ENCODE results near the gene IKZF1. TPM values are rescaled to one million over a fixed set of nuclear protein-coding genes. Genes with fewer than 3 reads are reported as not detected.

Gene IKZF1
- total and polyA plus RNA-seq, 12 donors: 0.98 to 31.5 (median 9.4) TPM

GRCh38 chr7:50314836-50315592 lies 10.5 kb downstream of the IKZF1 start:
- intact Hi-C loops (cut with DNase I): no loop called here
- DNase-seq: no peak
- no peaks in the 10 kb centered on the region for H3K27me3 ChIP-seq
- H3K36me3 ChIP-seq (replicated peaks in 1 of 2): no peaks in the 10 kb centered on the region
- H3K27ac ChIP-seq: no peak overlapping the region
- no peaks in the 10 kb centered on the region for H3K9me3 ChIP-seq (replicated peaks in 1 of 3)
- TF ChIP-seq, protein P1, sequence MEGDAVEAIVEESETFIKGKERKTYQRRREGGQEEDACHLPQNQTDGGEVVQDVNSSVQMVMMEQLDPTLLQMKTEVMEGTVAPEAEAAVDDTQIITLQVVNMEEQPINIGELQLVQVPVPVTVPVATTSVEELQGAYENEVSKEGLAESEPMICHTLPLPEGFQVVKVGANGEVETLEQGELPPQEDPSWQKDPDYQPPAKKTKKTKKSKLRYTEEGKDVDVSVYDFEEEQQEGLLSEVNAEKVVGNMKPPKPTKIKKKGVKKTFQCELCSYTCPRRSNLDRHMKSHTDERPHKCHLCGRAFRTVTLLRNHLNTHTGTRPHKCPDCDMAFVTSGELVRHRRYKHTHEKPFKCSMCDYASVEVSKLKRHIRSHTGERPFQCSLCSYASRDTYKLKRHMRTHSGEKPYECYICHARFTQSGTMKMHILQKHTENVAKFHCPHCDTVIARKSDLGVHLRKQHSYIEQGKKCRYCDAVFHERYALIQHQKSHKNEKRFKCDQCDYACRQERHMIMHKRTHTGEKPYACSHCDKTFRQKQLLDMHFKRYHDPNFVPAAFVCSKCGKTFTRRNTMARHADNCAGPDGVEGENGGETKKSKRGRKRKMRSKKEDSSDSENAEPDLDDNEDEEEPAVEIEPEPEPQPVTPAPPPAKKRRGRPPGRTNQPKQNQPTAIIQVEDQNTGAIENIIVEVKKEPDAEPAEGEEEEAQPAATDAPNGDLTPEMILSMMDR (IDR thresholded peaks at IDR 0.05): no peak
- no peak for TF ChIP-seq POLR2A (IDR thresholded peaks at IDR 0.05)
- H3K4me3 ChIP-seq: no peak overlapping the region
- H3K4me1 ChIP-seq (replicated peaks in 1 of 2): no peaks in the 10 kb centered on the region
- WGBS, 4 donors: 33 to 48% (median 45%) methylated on average over 6 to 11 of the region's 11 CpGs

DNA sequence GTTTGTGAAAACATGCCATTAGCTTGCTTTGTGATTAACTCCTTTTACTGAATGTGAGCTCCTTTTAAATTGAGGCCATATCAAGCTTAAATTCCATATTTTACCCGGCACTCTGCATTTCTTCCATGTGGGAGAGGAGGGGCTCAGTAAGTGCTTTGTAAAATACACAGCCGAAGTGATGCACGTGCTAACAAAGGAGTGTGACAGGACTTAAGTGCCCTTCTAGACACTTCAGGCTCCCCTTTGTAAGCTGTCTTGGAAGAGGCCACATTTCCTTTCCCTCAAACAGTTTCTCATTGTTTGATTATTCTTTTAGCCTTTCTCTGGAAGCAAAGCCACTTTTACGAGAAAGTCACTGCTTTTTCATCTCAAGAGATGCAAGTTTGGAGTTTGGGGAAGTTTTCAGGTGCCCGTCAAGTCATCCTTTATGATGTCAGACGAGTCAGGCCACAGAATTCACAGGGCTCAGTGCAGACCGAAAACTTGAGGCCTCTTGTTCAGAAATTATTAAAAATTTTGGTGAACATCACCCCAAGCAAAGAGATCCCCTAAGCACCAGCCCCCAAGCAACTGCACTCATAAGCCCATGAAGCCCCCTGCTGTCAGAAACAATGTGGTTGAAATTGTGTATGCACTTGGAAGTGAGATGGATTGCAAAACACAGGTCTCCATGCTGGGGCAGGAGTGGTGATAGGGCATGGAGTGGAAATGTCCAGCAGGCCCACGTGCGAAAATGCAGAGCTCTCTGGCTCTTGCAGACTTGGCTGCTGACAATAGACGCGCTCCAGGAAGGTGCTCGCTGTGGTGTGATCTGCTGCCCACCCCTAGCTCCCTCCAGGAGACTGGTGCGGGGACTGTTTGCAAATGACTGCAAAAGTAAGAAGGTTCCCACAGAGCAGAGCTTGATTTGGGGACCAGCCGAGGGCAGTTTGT lies 11.5 kb downstream of the IKZF1 start:
- Histone ChIP-seq H3K4me3 (no peak overlapping the region), H3K27me3 (no peaks in the 10 kb centered on the region), H3K27ac (no peak overlapping the region), H3K4me1 (replicated peaks in 1 of 2) (no peaks in the 10 kb centered on the region), H3K36me3 (replicated peaks in 1 of 2) (no peaks in the 10 kb centered on the region), H3K9me3 (replicated peaks in 1 of 3) (no peaks in the 10 kb centered on the region)
- TF ChIP-seq, protein P1 (IDR thresholded peaks at IDR 0.05): no peak
- no peak for TF ChIP-seq POLR2A (IDR thresholded peaks at IDR 0.05)
- intact Hi-C loops (cut with DNase I): no loop called here
- 52 to 67% (median 58%) methylated on average over 14 of the region's 14 CpGs for WGBS, 4 donors
- DNase-seq: no peak

- Histone ChIP-seq H3K9me3 (replicated peaks in 1 of 3) (no peaks in the 10 kb centered on the region), H3K27me3 (no peaks in the 10 kb centered on the region), H3K36me3 (replicated peaks in 1 of 2) (no peaks in the 10 kb centered on the region), H3K27ac (no peak overlapping the region), H3K4me1 (replicated peaks in 1 of 2) (no peaks in the 10 kb centered on the region), H3K4me3 (no peak overlapping the region)
- 68 to 75% (median 73%) methylated on average over 7 of the region's 7 CpGs for WGBS, 4 donors
- TF ChIP-seq, protein P1 (IDR thresholded peaks at IDR 0.05): no peak
- no peak for TF ChIP-seq POLR2A (IDR thresholded peaks at IDR 0.05)
- no peak for DNase-seq
- intact Hi-C loops (cut with DNase I): no loop called here
These were observed 12.7 kb downstream of the IKZF1 start for GRCh38 chr7:50317221-50317678.

All from adrenal gland (tissue), 12 donors.